22Rv1 (cell line): ENCODE data around the gene ELOF1.
A peak's percentile ranks its signal among the peaks of the same experiment; 100 is the strongest.

ENCODE experiments used
- H3K27ac ChIP-seq: fragments of 450-650 bp; 2 replicates; pipeline ENCODE4 v1.5.1; 2017
- CTCF ChIP-seq: fragments of 450-650 bp; IDR thresholded peaks from 2 replicates; pipeline ENCODE4 v1.5.1; 2017; ENCODE audit warnings: mild to moderate bottlenecking
- ZFX ChIP-seq: fragments of 450-650 bp; IDR thresholded peaks from 2 replicates; pipeline ENCODE4 v1.6.1; 2017; ENCODE audit warnings: antibody characterized with exemption, borderline replicate concordance

Gene ELOF1

DNA sequence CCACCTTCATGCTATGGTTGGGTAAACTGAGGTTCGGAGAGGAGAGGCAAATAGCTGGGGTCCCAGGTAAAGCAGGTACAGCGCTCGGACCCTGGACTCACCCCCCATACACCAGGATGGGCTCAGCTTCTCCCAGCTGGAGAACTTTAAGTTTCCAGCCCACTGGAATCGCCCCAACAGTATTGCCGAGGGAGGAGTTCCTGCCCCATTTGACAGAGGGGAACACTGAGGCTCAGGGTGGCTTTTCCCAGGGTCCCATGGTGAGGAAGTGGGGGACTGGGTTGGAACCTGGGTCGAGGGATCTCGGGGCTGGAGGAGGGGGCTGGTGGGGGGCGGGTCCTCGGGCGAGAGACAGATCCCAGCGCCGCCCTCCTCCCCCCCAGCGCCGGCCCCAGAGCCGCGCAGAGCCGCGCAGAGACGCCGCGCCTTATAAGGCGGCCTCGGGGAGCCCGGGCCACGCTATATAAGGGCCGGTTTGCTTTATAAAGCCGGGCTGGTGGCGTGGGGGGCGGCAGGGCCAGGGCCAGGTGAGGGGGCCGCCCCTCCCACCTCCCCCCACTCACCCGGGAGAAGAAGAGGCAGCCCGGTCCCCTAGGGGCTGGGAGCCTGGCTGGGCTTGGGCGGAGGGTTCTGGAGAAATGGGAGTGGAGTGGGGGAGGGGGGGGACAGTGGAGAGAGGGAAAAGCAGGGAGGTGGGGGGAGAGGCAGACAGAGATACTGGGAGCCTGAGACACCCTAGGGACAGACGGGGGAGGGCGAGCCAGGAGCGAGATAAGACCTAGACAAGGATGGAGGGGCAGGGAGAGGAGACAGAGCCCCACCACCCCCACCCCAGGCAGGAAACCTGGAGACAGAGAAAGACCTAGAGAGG is 19.3 kb downstream of the ELOF1 start:
- TF ChIP-seq CTCF: no peak
- TF ChIP-seq ZFX: no peak
- H3K27ac ChIP-seq: no peak overlapping the region

GRCh38 chr19:11538232-11539036 is 20.6 kb downstream of the ELOF1 start, which contains the start of gene CNN1:
Gene CNN1 (plus strand): TSS chr19:11538851. CDS start chr19:11538928, 77 bp downstream.
- no peak for TF ChIP-seq ZFX
- TF ChIP-seq CTCF: no peak
- no peak within 1 kb of the TSS for H3K27ac ChIP-seq

DNA sequence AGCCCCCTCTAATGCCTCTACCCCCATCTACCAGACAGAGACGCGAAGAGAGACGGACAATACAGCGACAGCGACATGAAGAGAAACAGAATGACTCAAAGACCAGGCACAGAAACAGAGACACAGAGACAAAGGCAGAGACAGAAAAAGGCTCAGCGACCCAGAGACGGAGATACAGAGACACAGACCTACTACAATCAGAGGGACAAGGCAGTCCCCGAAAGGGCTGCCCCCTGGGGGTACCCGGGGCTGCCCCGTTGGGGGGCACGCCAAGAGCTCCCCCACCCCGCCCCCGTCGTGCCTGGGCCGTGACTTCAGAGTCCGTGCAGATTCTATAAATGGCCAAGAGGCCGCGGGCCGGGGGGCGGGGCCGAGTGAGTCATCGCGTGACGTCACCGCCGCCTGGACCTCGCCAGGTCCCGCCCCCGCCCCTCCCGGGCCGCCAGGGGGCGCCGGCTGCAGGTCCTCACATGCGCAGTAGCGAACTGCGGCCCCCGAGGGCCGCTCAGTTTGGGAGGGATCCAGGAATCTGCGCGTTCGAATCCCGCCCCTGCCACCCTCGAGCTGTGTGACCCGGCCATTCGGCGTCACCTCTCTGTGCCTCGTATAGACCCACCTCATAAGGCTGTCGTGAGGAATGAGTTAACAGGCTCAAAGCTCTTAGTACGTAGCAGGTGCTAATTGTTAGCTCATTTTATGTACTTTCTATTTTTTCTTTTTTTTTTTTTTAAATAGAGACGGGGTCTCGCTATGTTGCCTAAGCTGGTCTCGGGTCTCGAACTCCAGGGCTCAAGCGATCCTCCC is 23.0 kb downstream of the ELOF1 start:
- TF ChIP-seq ZFX (no peak), CTCF (peak; percentile 86)
- H3K27ac ChIP-seq: peak overlapping the region; percentile 30; the same call in 1 of the 2 replicates

DNA sequence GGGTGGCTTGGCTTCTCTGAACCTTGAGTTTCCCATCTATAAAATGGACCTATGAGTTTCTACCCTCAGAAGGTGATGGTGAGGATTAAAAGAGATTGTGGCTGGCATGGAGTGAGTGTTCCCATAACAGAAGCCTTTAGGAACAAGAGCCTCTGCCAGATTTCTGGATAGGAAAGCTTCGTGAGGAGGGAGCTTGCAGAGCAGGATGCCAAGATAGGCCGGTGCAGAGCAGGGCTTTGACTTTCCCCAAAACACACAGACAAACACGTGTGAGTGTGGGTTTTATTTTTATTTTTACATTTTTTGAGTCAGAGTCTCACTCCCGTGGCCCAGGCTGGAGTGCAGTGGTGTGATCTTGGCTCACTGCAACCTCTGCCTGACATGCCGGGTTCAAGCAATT is 24.1 kb downstream of the ELOF1 start:
- H3K27ac ChIP-seq: no peak overlapping the region
- no peak for TF ChIP-seq CTCF
- TF ChIP-seq ZFX: no peak

GRCh38 chr19:11534538-11534937 is 24.5 kb downstream of the ELOF1 start:
- TF ChIP-seq ZFX: no peak
- TF ChIP-seq CTCF: no peak
- no peak overlapping the region for H3K27ac ChIP-seq

DNA sequence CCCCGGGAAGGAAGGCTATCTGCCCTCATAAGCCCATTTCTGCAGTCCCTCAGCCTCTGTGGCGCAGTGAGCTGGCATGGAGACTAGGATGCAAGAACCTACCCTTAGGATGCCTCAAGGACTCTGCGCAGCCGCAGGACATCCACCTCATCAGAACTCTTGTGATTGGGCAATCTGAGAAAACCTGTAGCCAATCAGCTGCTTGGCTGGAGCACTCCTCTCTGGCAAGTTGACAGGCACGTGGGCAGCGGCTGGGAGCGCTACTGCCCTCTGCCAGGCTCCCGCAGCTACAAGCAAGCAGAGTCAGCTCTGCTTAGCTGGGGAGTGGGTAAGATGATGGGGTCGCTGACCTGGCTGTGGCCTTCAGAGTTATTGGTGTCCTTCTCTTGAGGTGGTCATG is 28.6 kb downstream of the ELOF1 start:
- TF ChIP-seq CTCF (peak; percentile 83), ZFX (no peak)
- peak overlapping the region; percentile 93 for H3K27ac ChIP-seq
